H1 (cell line): ENCODE data around the gene NFATC4. TPM values are rescaled to one million over a fixed set of nuclear protein-coding genes. Genes with fewer than 3 reads are reported as not detected.

Source experiments
- CTCF ChIA-PET: fragments of 300-600 bp; sonication (Branson Sonifier 250); formaldehyde crosslinking; loops from one replicate; lab custom pipeline; 2021; ENCODE audit not compliant: partially characterized antibody; lab: Charles Lee
- POLR2A ChIA-PET: fragments of 300-600 bp; sonication (Branson Sonifier 250); formaldehyde crosslinking; loops from one replicate; lab custom pipeline; 2021; ENCODE audit warnings: inconsistent platforms; ENCODE audit not compliant: partially characterized antibody; lab: Charles Lee
- DNase-seq, 2 experiments: peaks; one replicate each; pipeline versions ENCODE4 v3.0.0 to v3.0.0-alpha.2; 2010 to 2022; ENCODE audit warnings: low spot score in 2 of 2, low read depth in 1 of 2, mixed read lengths in 1 of 2
- FAIRE-seq: peaks from 2 replicates; lab custom pipeline; 2011; peaks lifted over from hg19 to GRCh38; lab: Jason Lieb, UNC
- H2AFZ ChIP-seq: 2 replicates; pipeline ENCODE4 v1.8.1; 2012; ENCODE audit warnings: low read length, inconsistent platforms
- H2AK5ac ChIP-seq: 2 replicates; pipeline ENCODE4 v1.6.1; 2013; ENCODE audit warnings: low read depth, low read length
- H2BK120ac ChIP-seq: replicated peaks from 2 replicates; pipeline ENCODE3; 2013; ENCODE audit warnings: low read depth, low read length, inconsistent platforms
- H2BK12ac ChIP-seq: 2 replicates; pipeline ENCODE4 v1.6.1; 2013; ENCODE audit warnings: low read depth, low read length
- H2BK15ac ChIP-seq: 2 replicates; pipeline ENCODE4 v1.6.1; 2013; ENCODE audit warnings: low read length
- H2BK20ac ChIP-seq: 2 replicates; pipeline ENCODE4 v1.6.1; 2013; ENCODE audit warnings: low read length
- H2BK5ac ChIP-seq: 2 replicates; pipeline ENCODE4 v1.6.1; 2013; ENCODE audit warnings: low read depth, low read length
- H3K14ac ChIP-seq: 2 replicates; pipeline ENCODE4 v1.6.1; 2013; ENCODE audit warnings: inconsistent platforms; ENCODE audit not compliant: insufficient read length
- H3K18ac ChIP-seq: 2 replicates; pipeline ENCODE4 v1.6.1; 2013; ENCODE audit warnings: low read length; ENCODE audit errors: extremely low read depth
- H3K23ac ChIP-seq: 2 replicates; pipeline ENCODE4 v1.6.1; 2013; ENCODE audit warnings: inconsistent platforms; ENCODE audit not compliant: insufficient read length
- H3K23me2 ChIP-seq: 2 replicates; pipeline ENCODE4 v1.6.1; 2013; ENCODE audit warnings: low read depth, low read length
- H3K27ac ChIP-seq: 2 replicates; pipeline ENCODE4 v1.6.1; 2011; ENCODE audit warnings: low read depth, low read length, inconsistent platforms
- H3K27me3 ChIP-seq, 4 experiments: replicated peaks in 1 of 4; 1 replicate in 1 of 4; 2 replicates in 3 of 4; pipeline versions ENCODE4 v1.6.1 to v1.8.1; 2011 to 2013; ENCODE audit warnings: low read length in 3 of 4, mild to moderate bottlenecking in 3 of 4, inconsistent platforms in 2 of 4, mixed read lengths in 2 of 4, moderate library complexity in 1 of 4; ENCODE audit not compliant: control insufficient read depth in 3 of 4, insufficient read depth in 3 of 4; ENCODE audit errors: extremely low read depth in 1 of 4
- H3K36me3 ChIP-seq, 4 experiments: 2 replicates each; pipeline versions ENCODE4 v1.6.1 to v1.8.1; 2011 to 2013; ENCODE audit warnings: mild to moderate bottlenecking in 4 of 4, low read length in 3 of 4, moderate library complexity in 2 of 4, control low read depth in 1 of 4, inconsistent platforms in 1 of 4; ENCODE audit not compliant: insufficient read depth in 4 of 4, control insufficient read depth in 2 of 4
- H3K4ac ChIP-seq: replicated peaks from 2 replicates; pipeline ENCODE3; 2013; ENCODE audit warnings: low read length, low read depth, mixed read lengths, inconsistent platforms; ENCODE audit not compliant: insufficient read length
- H3K4me1 ChIP-seq, 4 experiments: replicated peaks in 1 of 4; 1 replicate in 1 of 4; 2 replicates in 3 of 4; pipeline versions ENCODE4 v1.6.1 to v1.8.1; 2011 to 2013; ENCODE audit warnings: low read length in 3 of 4, inconsistent platforms in 2 of 4, mixed read lengths in 1 of 4; ENCODE audit not compliant: insufficient read depth in 4 of 4, control insufficient read depth in 3 of 4
- H3K4me2 ChIP-seq, 2 experiments: 2 replicates each; pipeline versions ENCODE4 v1.6.1 to v1.8.1; 2011 to 2013; ENCODE audit warnings: low read depth in 2 of 2, low read length in 2 of 2, control low read depth in 1 of 2, inconsistent platforms in 1 of 2, mild to moderate bottlenecking in 1 of 2; ENCODE audit not compliant: insufficient read depth in 1 of 2
- H3K4me3 ChIP-seq, 4 experiments: fragments of 200-600, 300-600 bp in 1 of 4; sonication (generic), shearing (Covaris generic), sonication (Bioruptor Twin) in 1 of 4; 2 replicates each; pipeline versions ENCODE4 v1.5.1 to v1.8.1; 2011 to 2016; ENCODE audit warnings: low read length in 4 of 4, low read depth in 3 of 4, control low read depth in 2 of 4, inconsistent platforms in 2 of 4, mild to moderate bottlenecking in 2 of 4, mixed read lengths in 1 of 4, moderate library complexity in 1 of 4; ENCODE audit not compliant: insufficient read depth in 2 of 4; ENCODE audit errors: extremely low read depth in 1 of 4
- H3K56ac ChIP-seq: replicated peaks from 2 replicates; pipeline ENCODE3; 2013; ENCODE audit warnings: low read depth, mild to moderate bottlenecking, mixed read lengths, low read length, inconsistent platforms; ENCODE audit not compliant: insufficient read length
- H3K79me1 ChIP-seq: 2 replicates; pipeline ENCODE4 v1.6.1; 2013; ENCODE audit warnings: low read depth, low read length, control low read depth
- H3K79me2 ChIP-seq, 2 experiments: 2 replicates each; pipeline versions ENCODE4 v1.6.1 to v1.8.1; 2012 to 2013; ENCODE audit warnings: low read length in 2 of 2, mild to moderate bottlenecking in 2 of 2, inconsistent platforms in 1 of 2; ENCODE audit not compliant: insufficient read depth in 2 of 2, control insufficient read depth in 1 of 2
- H3K9ac ChIP-seq, 4 experiments: replicated peaks in 1 of 4; 1 replicate in 1 of 4; 2 replicates in 3 of 4; pipeline versions ENCODE4 v1.6.1 to v1.8.1; 2011 to 2013; ENCODE audit warnings: low read depth in 3 of 4, low read length in 3 of 4, control low read depth in 2 of 4, mild to moderate bottlenecking in 2 of 4, moderate library complexity in 2 of 4, inconsistent platforms in 1 of 4; ENCODE audit errors: extremely low read depth in 1 of 4
- H3K9me3 ChIP-seq, 2 experiments: 2 replicates each; pipeline versions ENCODE4 v1.6.1 to v1.8.1; 2012 to 2013; ENCODE audit warnings: mild to moderate bottlenecking in 2 of 2, moderate library complexity in 2 of 2, control low read depth in 1 of 2, inconsistent platforms in 1 of 2, low read depth in 1 of 2, low read length in 1 of 2, mixed read lengths in 1 of 2; ENCODE audit not compliant: insufficient read depth in 2 of 2
- H4K20me1 ChIP-seq, 2 experiments: replicated peaks in 1 of 2; 2 replicates each; pipeline versions ENCODE3 to v1.8.1; 2011 to 2013; ENCODE audit warnings: inconsistent platforms in 2 of 2, low read length in 2 of 2, mild to moderate bottlenecking in 1 of 2; ENCODE audit not compliant: insufficient read depth in 2 of 2, control insufficient read depth in 1 of 2
- H4K5ac ChIP-seq: 2 replicates; pipeline ENCODE4 v1.6.1; 2013; ENCODE audit warnings: low read length, low read depth, mixed read lengths, inconsistent platforms; ENCODE audit not compliant: insufficient read length
- H4K8ac ChIP-seq: 2 replicates; pipeline ENCODE4 v1.8.0; 2013; ENCODE audit warnings: mild to moderate bottlenecking, moderate library complexity, low read length, inconsistent platforms; ENCODE audit not compliant: insufficient read depth; ENCODE audit errors: extremely low read depth
- H4K91ac ChIP-seq: replicated peaks from 2 replicates; pipeline ENCODE3; 2013; ENCODE audit warnings: low read length, mixed read lengths, inconsistent platforms; ENCODE audit not compliant: insufficient read length
- BACH1 ChIP-seq: IDR thresholded peaks from 2 replicates; pipeline ENCODE4 v1.6.1; 2012; ENCODE audit warnings: low read length, improper control_type of control experiment
- CBX8 ChIP-seq: fragments of 300-800, 300-1000 bp; sonication (generic); IDR thresholded peaks from 2 replicates; pipeline ENCODE4 v1.7.1; 2016; ENCODE audit warnings: low read depth, low read length, borderline replicate concordance
- CEBPB ChIP-seq: IDR thresholded peaks from 2 replicates; pipeline ENCODE4 v1.6.1; 2012; ENCODE audit warnings: low read depth, low read length
- EGR1 ChIP-seq: IDR thresholded peaks from 2 replicates; pipeline ENCODE4 v1.6.1; 2011; ENCODE audit warnings: low read depth, low read length, borderline replicate concordance
- FOSL1 ChIP-seq: IDR thresholded peaks from 2 replicates; pipeline ENCODE4 v1.6.1; 2011; ENCODE audit warnings: mild to moderate bottlenecking, low read depth, low read length, moderate library complexity; ENCODE audit not compliant: insufficient read depth
- POU5F1 ChIP-seq: IDR thresholded peaks from 2 replicates; pipeline ENCODE4 v1.6.1; 2011; ENCODE audit warnings: low read depth, mild to moderate bottlenecking, low read length, moderate library complexity
- RBBP5 ChIP-seq: IDR thresholded peaks from 2 replicates; pipeline ENCODE4 v1.7.1; 2012; ENCODE audit warnings: low read depth, mild to moderate bottlenecking, inconsistent platforms, low read length, moderate library complexity, borderline replicate concordance
- RXRA ChIP-seq: IDR thresholded peaks from 2 replicates; pipeline ENCODE4 v1.6.1; 2011; ENCODE audit warnings: low read depth, mild to moderate bottlenecking, low read length, moderate library complexity; ENCODE audit not compliant: insufficient read depth
- WGBS, 2 experiments: shearing (Covaris generic) in 1 of 2; methylation state at CpG; one replicate each; pipeline versions ENCODE4 v1.1.6 to v1.1.7; 2013 to 2015; ENCODE audit warnings: low lambda C conversion rate in 2 of 2, mixed read lengths in 2 of 2, inconsistent platforms in 1 of 2, low coverage in 1 of 2, missing lambda C conversion rate in 1 of 2; ENCODE audit not compliant: insufficient replicate concordance in 2 of 2, insufficient coverage in 1 of 2, insufficient read length in 1 of 2; ENCODE audit errors: extremely low coverage in 1 of 2, missing lambda C conversion rate in 1 of 2; 5-methylcytosine and 5-hydroxymethylcytosine counted together
- polyA plus RNA-seq, 7 experiments: library from polyadenylated mRNA; depleted of rRNA in 3 of 7; stranded (reverse) in 5 of 7; unstranded in 2 of 7; fragments of >200 nt in 5 of 7; fragments of 200-250 nt in 2 of 7; gene quantifications; 1 replicate in 5 of 7; 2 replicates in 1 of 7; 4 replicates in 1 of 7; pipeline versions ENCODE4 v1.2.1 to v1.2.3, GENCODE V29; 2011 to 2013; ENCODE audit warnings: missing spikeins in 2 of 7, mixed read lengths in 2 of 7
- total RNA-seq: library from RNA; stranded (reverse); fragmentation: NEBNext Ultra II Directional; extraction: Animal tissue kit (Norgen Biotek cat#: 25700); gene quantifications from 2 replicates; pipeline ENCODE4 v1.2.1, GENCODE V29; 2021

The NFATC4 gene
- total and polyA plus RNA-seq, 2 of the 8 experiments (the other 6 are each of a cell fraction or from before 2014, with no cell fraction given), result 47.3 to 50.3 TPM

DNA sequence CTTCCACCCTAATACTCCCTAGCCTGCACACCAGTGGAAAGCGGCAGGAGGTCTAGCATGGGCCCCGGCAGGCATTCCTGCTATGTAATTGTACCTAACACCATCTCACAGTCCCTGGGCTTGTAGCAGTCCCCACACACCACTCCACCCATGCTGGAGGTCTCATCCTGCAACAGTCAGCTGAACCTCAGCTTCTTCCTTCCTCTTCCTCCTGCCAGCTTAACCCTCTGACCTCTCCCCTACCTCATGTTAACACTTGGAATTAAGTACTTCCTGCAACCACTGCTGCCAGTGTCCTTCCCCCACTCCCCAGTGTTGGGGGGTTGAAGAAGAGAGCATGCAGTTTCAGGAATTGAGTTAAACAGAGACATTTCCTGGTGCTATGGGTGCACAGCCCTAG, 40.7 kb upstream of the NFATC4 start:
- H4K8ac ChIP-seq, result peak overlapping the region; percentile 71; the same call in 1 of the 2 replicates
- TF ChIP-seq CBX8, result no peak
- no peak for TF ChIP-seq CEBPB
- TF ChIP-seq FOSL1, result no peak
- no peak for TF ChIP-seq EGR1
- no peak for TF ChIP-seq RXRA
- TF ChIP-seq POU5F1, result no peak
- no peak for TF ChIP-seq RBBP5
- no peak for TF ChIP-seq BACH1
- POLR2A ChIA-PET, result interaction anchor here (0.6 to 1.4 kb wide), 2 partner anchors 10 to 100 kb away, joined by 3 read pairs; no protein-coding TSS in a partner anchor

More for the DNA sequence above, 40.7 kb upstream of the NFATC4 start:
- 86% methylated on average over 2 of the region's 2 CpGs; no CpG with 5 or more reads in 1 of the 2 experiments for WGBS, 2 experiments
- Histone ChIP-seq H3K23ac (no peak overlapping the region), H2BK15ac (0 out of 2 replicates have a peak overlapping the region, but pooled peaks have one; percentile 16), H3K4me2 (no peak overlapping the region), H3K9me3 (no peaks in the 10 kb centered on the region), H2AK5ac (no peak overlapping the region), H3K4ac (no peak overlapping the region), H2BK5ac (no peak overlapping the region), H3K14ac (no peak overlapping the region), H2BK12ac (no peak overlapping the region), H4K20me1 (no peaks in the 10 kb centered on the region), H3K56ac (no peak overlapping the region), H3K9ac (no peak overlapping the region), H2AFZ (no peak overlapping the region), H4K91ac (no peak overlapping the region), H2BK120ac (no peak overlapping the region), H3K27ac (no peak overlapping the region), H3K36me3 (no peaks in the 10 kb centered on the region), H3K18ac (no peak overlapping the region), H3K79me2 (no peaks in the 10 kb centered on the region), H3K4me1 (peaks cover 0 to 4% (median under 1%) of the 10 kb centered on the region in 4 experiments; a peak in 4 of 7 replicates), H3K4me3 (no peak overlapping the region), H2BK20ac (no peak overlapping the region), H3K23me2 (peaks cover under 1% of the 10 kb centered on the region), H3K79me1 (no peaks in the 10 kb centered on the region), H4K5ac (no peak overlapping the region), H3K27me3 (peaks cover 0 to 44% (median 13%) of the 10 kb centered on the region in 4 experiments; a peak in 5 of 7 replicates)
- FAIRE-seq (no peak), DNase-seq (no peak)
- CTCF ChIA-PET, result interaction anchor here (0.9 to 27.8 kb wide), 11 partner anchors 10 to 127 kb away, joined by 3 to 664 read pairs (median 4); partner anchors contain the start of genes CBLN3, CIDEB, KHNYN and LTB4R
